Esophagus muscularis mucosa (tissue), 4 donors: Measurements from ENCODE around the gene MAN1A2. TPM values are rescaled to one million over a fixed set of nuclear protein-coding genes. Genes with fewer than 3 reads are reported as not detected.

Experiments
- DNase-seq: peaks from one replicate; pipeline ENCODE4 v3.0.0-alpha.2; 2017; ENCODE audit errors: extremely low spot score
- H3K27ac ChIP-seq, 4 donors: fragments of 200-600 bp; sonication (generic); replicated peaks in 1 of 4; 1 replicate in 3 of 4; 2 replicates in 1 of 4; pipeline ENCODE4 v1.5.1; 2016 to 2019; ENCODE audit warnings: mild to moderate bottlenecking in 1 of 4
- H3K27me3 ChIP-seq, 4 donors: fragments of 200-600 bp; sonication (generic); one replicate each; pipeline versions ENCODE4 v1.5.1 to v1.6.0; 2016 to 2019
- H3K36me3 ChIP-seq, 4 donors: fragments of 200-600 bp; sonication (generic); one replicate each; pipeline ENCODE4 v1.5.1; 2016 to 2019
- H3K4me1 ChIP-seq, 4 donors: fragments of 200-600 bp; sonication (generic); one replicate each; pipeline ENCODE4 v1.5.1; 2016 to 2019
- H3K4me3 ChIP-seq, 4 donors: fragments of 200-600 bp; sonication (generic); 1 replicate in 2 of 4; 2 replicates in 2 of 4; pipeline ENCODE4 v1.5.1; 2016 to 2019; ENCODE audit warnings: mild to moderate bottlenecking in 4 of 4, moderate library complexity in 1 of 4
- H3K9me3 ChIP-seq, 4 donors: fragments of 200-600 bp; sonication (generic); 1 replicate in 3 of 4; 2 replicates in 1 of 4; pipeline ENCODE4 v1.5.1; 2016 to 2019
- EP300 ChIP-seq: sonication (generic); formaldehyde crosslinking; IDR thresholded peaks from one replicate; pipeline ENCODE4 v1.6.1; 2017; ENCODE audit warnings: antibody characterized with exemption
- POLR2A ChIP-seq: fragments of 450-650 bp; IDR thresholded peaks from one replicate; pipeline ENCODE4 v1.6.1; 2017; ENCODE audit warnings: antibody characterized with exemption, moderate library complexity, mild to moderate bottlenecking, low read depth
- POLR2AphosphoS5 ChIP-seq, 2 donors: sonication (generic); formaldehyde crosslinking; IDR thresholded peaks; one replicate each; pipeline ENCODE4 v1.6.1; 2017; ENCODE audit warnings: antibody characterized with exemption in 2 of 2
- WGBS: methylation state at CpG from one replicate; pipeline ENCODE4 v1.1.5; 2018; 5-methylcytosine and 5-hydroxymethylcytosine counted together
- intact Hi-C: fragments of 100-400 bp; cut with DNase I; formaldehyde crosslinking; loops from one replicate; pipeline ENCODE4 v1.15.1; 2023
- total RNA-seq, 4 donors: library from RNA; depleted of rRNA; stranded (reverse); fragments of >200 nt; gene quantifications; one replicate each; pipeline versions ENCODE4 v1.1.0 to v1.2.1, GENCODE V29; 2016
- TF ChIP-seq, protein P1 (sequence below), 3 experiments: fragments of 200-600 bp in 2 of 3; fragments of 450-650 bp in 1 of 3; sonication (generic) in 2 of 3; IDR thresholded peaks; one replicate each; pipeline ENCODE4 v1.5.1; 2017 to 2019; ENCODE audit warnings: antibody characterized with exemption in 3 of 3, mild to moderate bottlenecking in 2 of 3, moderate library complexity in 1 of 3

MAN1A2 gene
- total RNA-seq, 4 donors from 2014 or later = 45.4 to 51.7 (median 48.3) TPM

DNA sequence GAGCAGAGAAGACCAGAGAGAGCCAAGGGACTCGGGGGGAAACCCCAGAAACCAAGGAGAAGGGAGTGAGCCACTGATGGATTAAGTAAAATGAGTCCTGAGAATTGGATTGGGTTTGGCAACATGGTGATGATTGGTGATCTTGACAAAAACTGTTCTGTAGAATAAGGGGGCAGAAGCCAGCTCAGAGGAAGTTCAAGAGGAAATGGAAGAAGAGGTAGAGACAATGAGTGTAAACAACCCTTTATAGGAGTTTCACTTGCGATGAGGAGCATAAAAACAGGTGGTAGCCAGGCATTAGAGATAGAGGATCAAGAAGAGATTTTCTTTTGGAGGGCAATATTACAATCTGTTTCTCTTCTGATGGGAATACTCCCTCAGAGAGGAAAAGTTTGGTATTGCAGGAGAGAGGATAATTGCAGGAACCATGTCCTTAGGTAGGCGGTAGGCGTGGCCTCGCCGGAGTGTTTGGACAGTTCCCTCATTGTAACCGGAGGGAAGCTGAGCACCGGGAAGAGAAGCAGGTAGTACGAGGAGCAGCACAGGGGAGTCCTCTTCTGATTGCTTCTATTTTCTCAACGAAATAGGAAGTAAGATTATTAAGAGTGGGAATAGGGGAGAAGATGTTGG lies 170.2 kb downstream of the MAN1A2 start:
- intact Hi-C loops = loop anchor here (5.0 kb wide), 1 partner anchor 220 kb away; no protein-coding TSS in a partner anchor
- H3K4me3 ChIP-seq = no peak overlapping the region
- H3K9me3 ChIP-seq = no peaks in the 10 kb centered on the region
- no peaks in the 10 kb centered on the region for H3K36me3 ChIP-seq
- no peak for DNase-seq
- TF ChIP-seq POLR2A = no peak
- TF ChIP-seq EP300 = no peak
- TF ChIP-seq, protein P1, sequence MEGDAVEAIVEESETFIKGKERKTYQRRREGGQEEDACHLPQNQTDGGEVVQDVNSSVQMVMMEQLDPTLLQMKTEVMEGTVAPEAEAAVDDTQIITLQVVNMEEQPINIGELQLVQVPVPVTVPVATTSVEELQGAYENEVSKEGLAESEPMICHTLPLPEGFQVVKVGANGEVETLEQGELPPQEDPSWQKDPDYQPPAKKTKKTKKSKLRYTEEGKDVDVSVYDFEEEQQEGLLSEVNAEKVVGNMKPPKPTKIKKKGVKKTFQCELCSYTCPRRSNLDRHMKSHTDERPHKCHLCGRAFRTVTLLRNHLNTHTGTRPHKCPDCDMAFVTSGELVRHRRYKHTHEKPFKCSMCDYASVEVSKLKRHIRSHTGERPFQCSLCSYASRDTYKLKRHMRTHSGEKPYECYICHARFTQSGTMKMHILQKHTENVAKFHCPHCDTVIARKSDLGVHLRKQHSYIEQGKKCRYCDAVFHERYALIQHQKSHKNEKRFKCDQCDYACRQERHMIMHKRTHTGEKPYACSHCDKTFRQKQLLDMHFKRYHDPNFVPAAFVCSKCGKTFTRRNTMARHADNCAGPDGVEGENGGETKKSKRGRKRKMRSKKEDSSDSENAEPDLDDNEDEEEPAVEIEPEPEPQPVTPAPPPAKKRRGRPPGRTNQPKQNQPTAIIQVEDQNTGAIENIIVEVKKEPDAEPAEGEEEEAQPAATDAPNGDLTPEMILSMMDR (IDR thresholded peaks at IDR 0.05) = no peak
- TF ChIP-seq POLR2AphosphoS5 (IDR thresholded peaks at IDR 0.05) = no peak
- peaks cover 0 to 8% (median 5%) of the 10 kb centered on the region in 4 donors for H3K4me1 ChIP-seq
- no peak overlapping the region for H3K27ac ChIP-seq
- H3K27me3 ChIP-seq = no peaks in the 10 kb centered on the region
- 58% methylated on average over 10 of the region's 10 CpGs for WGBS

DNA sequence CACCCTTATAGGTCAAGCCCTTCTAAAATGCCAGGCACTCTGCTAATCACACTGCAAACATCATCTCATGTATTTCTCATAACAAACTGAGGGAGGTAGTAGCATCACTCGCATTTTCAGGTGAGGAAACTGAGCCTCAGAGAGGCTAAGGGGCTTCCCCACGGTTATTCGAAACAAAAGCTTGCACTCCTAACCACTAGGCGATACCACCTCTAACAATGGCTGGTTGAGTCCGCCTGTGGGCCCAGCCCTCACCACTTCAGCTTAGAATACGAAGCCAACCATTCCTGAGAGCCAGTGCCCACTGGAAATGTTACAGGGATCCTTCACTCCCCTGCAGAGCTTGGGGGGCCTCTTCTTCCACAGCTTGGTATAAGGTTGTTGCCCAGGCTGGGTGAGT lies 173.3 kb downstream of the MAN1A2 start:
- H3K27me3 ChIP-seq = no peaks in the 10 kb centered on the region
- no peaks in the 10 kb centered on the region for H3K36me3 ChIP-seq
- no peak for DNase-seq
- no peak overlapping the region for H3K27ac ChIP-seq
- intact Hi-C loops = no loop called here
- 100% methylated on average over 6 of the region's 6 CpGs for WGBS
- H3K4me1 ChIP-seq = no peaks in the 10 kb centered on the region
- H3K9me3 ChIP-seq = no peaks in the 10 kb centered on the region
- TF ChIP-seq POLR2AphosphoS5 (IDR thresholded peaks at IDR 0.05) (no peak), POLR2A (no peak), EP300 (no peak)
- TF ChIP-seq, protein P1 (IDR thresholded peaks at IDR 0.05) = no peak
- no peak overlapping the region for H3K4me3 ChIP-seq

DNA sequence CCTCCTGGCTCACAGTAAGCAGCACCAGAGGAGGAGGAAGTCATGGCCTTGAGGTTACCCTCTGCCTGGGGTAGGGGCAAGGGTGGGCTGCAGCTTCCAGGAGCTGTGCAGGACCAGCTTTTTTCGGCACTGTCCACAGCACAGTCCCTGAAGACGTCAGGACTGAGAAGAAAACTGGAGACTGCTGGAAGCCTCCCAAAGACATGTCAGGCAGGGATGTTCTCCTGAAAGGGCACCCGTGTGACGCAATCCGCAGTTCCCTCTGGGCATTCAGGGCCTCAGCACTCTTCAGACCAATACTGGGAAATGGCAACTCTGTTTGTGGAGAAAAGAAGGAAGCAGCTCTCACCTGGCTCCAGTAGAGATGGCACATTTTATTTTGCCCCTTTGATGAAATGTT lies 173.8 kb downstream of the MAN1A2 start:
- TF ChIP-seq, protein P1 (IDR thresholded peaks at IDR 0.05) = no peak
- TF ChIP-seq POLR2A (no peak), EP300 (no peak), POLR2AphosphoS5 (IDR thresholded peaks at IDR 0.05) (no peak)
- WGBS = 61% methylated on average over 4 of the region's 5 CpGs
- no peaks in the 10 kb centered on the region for H3K36me3 ChIP-seq
- no peak for DNase-seq
- H3K4me3 ChIP-seq = no peak overlapping the region
- intact Hi-C loops = no loop called here
- no peak overlapping the region for H3K27ac ChIP-seq
- no peaks in the 10 kb centered on the region for H3K9me3 ChIP-seq
- no peaks in the 10 kb centered on the region for H3K27me3 ChIP-seq
- no peaks in the 10 kb centered on the region for H3K4me1 ChIP-seq

DNA sequence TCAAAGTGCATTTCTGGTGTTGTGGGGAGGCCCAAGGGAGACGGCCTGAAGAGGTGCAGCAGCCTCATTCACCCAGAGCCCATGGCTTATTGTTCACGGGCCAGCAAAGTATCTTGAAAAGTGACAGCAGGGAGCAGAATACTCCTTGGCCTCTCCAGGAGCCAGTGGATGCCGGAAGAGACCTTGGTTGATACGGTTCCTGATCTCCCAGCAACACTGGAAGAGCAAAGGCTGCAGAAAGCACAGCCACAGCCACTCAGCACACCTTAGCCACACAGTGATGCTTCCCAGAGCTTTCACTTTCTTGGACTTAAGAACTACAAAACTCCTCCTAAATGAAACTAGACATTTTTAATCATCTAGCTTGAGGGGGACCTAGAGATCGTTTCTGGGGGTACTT lies 174.3 kb downstream of the MAN1A2 start:
- H3K36me3 ChIP-seq = no peaks in the 10 kb centered on the region
- H3K9me3 ChIP-seq = no peaks in the 10 kb centered on the region
- DNase-seq = no peak
- no peak overlapping the region for H3K27ac ChIP-seq
- TF ChIP-seq EP300 (no peak), POLR2AphosphoS5 (IDR thresholded peaks at IDR 0.05) (no peak), POLR2A (no peak)
- TF ChIP-seq, protein P1 (IDR thresholded peaks at IDR 0.05) = no peak
- intact Hi-C loops = no loop called here
- no peak overlapping the region for H3K4me3 ChIP-seq
- WGBS = 87% methylated on average over 5 of the region's 5 CpGs
- no peaks in the 10 kb centered on the region for H3K4me1 ChIP-seq
- no peaks in the 10 kb centered on the region for H3K27me3 ChIP-seq

DNA sequence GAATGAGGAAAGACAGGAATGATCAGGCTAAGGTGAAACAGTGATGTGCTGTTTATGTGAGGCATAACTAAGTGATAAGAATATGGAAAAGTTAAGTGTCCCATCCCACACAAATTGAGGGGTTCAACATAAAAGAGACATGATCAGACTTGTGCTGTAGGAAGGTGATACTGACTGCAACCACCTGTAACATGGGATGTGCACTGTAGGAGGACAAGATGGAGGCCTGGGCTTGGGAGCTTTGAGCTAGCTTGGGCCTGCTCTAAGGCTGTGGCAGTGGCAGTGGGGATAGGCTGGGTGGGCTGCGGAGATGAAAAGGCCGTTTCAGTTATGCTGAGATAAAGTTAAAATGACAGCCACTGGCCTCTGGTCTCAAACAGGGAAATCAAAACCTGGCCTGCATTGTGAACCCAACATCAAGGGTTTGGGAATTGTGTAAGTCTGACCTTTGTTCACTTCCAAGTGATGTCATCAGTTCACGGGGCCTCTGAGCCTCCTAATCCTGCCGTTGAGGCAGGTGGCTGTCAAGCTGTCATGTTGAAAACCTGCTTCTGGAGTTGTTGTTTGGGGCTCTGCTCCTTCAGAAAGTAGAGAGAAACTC lies 177.4 kb downstream of the MAN1A2 start:
- no peaks in the 10 kb centered on the region for H3K36me3 ChIP-seq
- 62% methylated on average over 4 of the region's 4 CpGs for WGBS
- intact Hi-C loops = no loop called here

More for the DNA sequence above, 177.4 kb downstream of the MAN1A2 start:
- H3K4me3 ChIP-seq = no peak overlapping the region
- no peaks in the 10 kb centered on the region for H3K4me1 ChIP-seq
- TF ChIP-seq, protein P1 (IDR thresholded peaks at IDR 0.05) = no peak
- no peak for TF ChIP-seq POLR2AphosphoS5 (IDR thresholded peaks at IDR 0.05)
- TF ChIP-seq EP300 = no peak
- no peak for TF ChIP-seq POLR2A
- no peak for DNase-seq
- no peaks in the 10 kb centered on the region for H3K27me3 ChIP-seq
- H3K9me3 ChIP-seq = no peaks in the 10 kb centered on the region
- H3K27ac ChIP-seq = no peak overlapping the region
